Astrocyte (in vitro differentiated cells and primary cell): Measurements from ENCODE around the gene GLS. TPM values are rescaled to one million over a fixed set of nuclear protein-coding genes. Genes with fewer than 3 reads are reported as not detected.
A peak's percentile ranks its signal among the peaks of the same experiment; 100 is the strongest.

Source experiments
- DNase-seq: peaks from one replicate; pipeline ENCODE4 v3.0.0-alpha.2; 2010; ENCODE audit warnings: low read depth
- FAIRE-seq: peaks from 2 replicates; lab custom pipeline; 2011; peaks lifted over from hg19 to GRCh38; lab: Jason Lieb, UNC
- H2AFZ ChIP-seq: 2 replicates; pipeline ENCODE4 v1.6.0; 2012; ENCODE audit warnings: low read depth, low read length, inconsistent platforms
- H3K27ac ChIP-seq: 2 replicates; pipeline ENCODE4 v1.5.1; 2011; ENCODE audit warnings: low read depth, low read length, inconsistent platforms
- H3K27me3 ChIP-seq: 2 replicates; pipeline ENCODE4 v1.6.0; 2011; ENCODE audit warnings: low read length, inconsistent platforms; ENCODE audit not compliant: insufficient read depth
- H3K36me3 ChIP-seq: 2 replicates; pipeline ENCODE4 v1.5.1; 2011; ENCODE audit warnings: low read length, inconsistent platforms; ENCODE audit not compliant: insufficient read depth
- H3K4me1 ChIP-seq: 2 replicates; pipeline ENCODE4 v1.5.1; 2011; ENCODE audit warnings: low read length, inconsistent platforms; ENCODE audit not compliant: insufficient read depth
- H3K4me2 ChIP-seq: 2 replicates; pipeline ENCODE4 v1.6.0; 2012; ENCODE audit warnings: low read length, inconsistent platforms
- H3K4me3 ChIP-seq: 2 replicates; pipeline ENCODE4 v1.5.1; 2011; ENCODE audit warnings: low read depth, mild to moderate bottlenecking, low read length, inconsistent platforms; ENCODE audit not compliant: insufficient read depth
- H3K79me2 ChIP-seq: 2 replicates; pipeline ENCODE4 v1.6.0; 2012; ENCODE audit warnings: mild to moderate bottlenecking, low read length, inconsistent platforms; ENCODE audit not compliant: insufficient read depth
- H3K9ac ChIP-seq: 2 replicates; pipeline ENCODE4 v1.6.0; 2012; ENCODE audit warnings: mild to moderate bottlenecking, low read length, inconsistent platforms
- H3K9me3 ChIP-seq: 2 replicates; pipeline ENCODE4 v1.5.1; 2012; ENCODE audit warnings: low read depth, mild to moderate bottlenecking, low read length, inconsistent platforms; ENCODE audit not compliant: insufficient read depth
- H4K20me1 ChIP-seq: 2 replicates; pipeline ENCODE4 v1.6.0; 2012; ENCODE audit warnings: low read length, inconsistent platforms; ENCODE audit not compliant: insufficient read depth
- H3K27ac Mint-ChIP-seq: one replicate; pipeline ENCODE4 v1.8.0; 2021; ENCODE audit warnings: mild to moderate bottlenecking, mixed read lengths; ENCODE audit not compliant: unreplicated experiment
- H3K27me3 Mint-ChIP-seq: one replicate; pipeline ENCODE4 v1.8.0; 2021; ENCODE audit warnings: low read depth, mixed read lengths; ENCODE audit not compliant: unreplicated experiment
- H3K36me3 Mint-ChIP-seq: one replicate; pipeline ENCODE4 v1.8.0; 2021; ENCODE audit warnings: low read depth, mixed read lengths; ENCODE audit not compliant: unreplicated experiment
- H3K4me1 Mint-ChIP-seq: one replicate; pipeline ENCODE4 v1.8.0; 2021; ENCODE audit warnings: low read depth, mixed read lengths; ENCODE audit not compliant: unreplicated experiment
- H3K4me3 Mint-ChIP-seq: one replicate; pipeline ENCODE4 v1.8.0; 2021; ENCODE audit warnings: mild to moderate bottlenecking, moderate library complexity, mixed read lengths; ENCODE audit not compliant: unreplicated experiment
- H3K9me3 Mint-ChIP-seq: one replicate; pipeline ENCODE4 v1.8.0; 2021; ENCODE audit warnings: mild to moderate bottlenecking, mixed read lengths; ENCODE audit not compliant: unreplicated experiment
- CTCF ChIP-seq: IDR thresholded peaks from 2 replicates; pipeline ENCODE4 v1.5.1; 2011; ENCODE audit warnings: low read depth, mild to moderate bottlenecking, inconsistent platforms, low read length, moderate library complexity; ENCODE audit not compliant: insufficient read depth
- EZH2 ChIP-seq: IDR thresholded peaks from 2 replicates; pipeline ENCODE4 v1.6.1; 2012; ENCODE audit warnings: mild to moderate bottlenecking, low read length, inconsistent platforms; ENCODE audit not compliant: insufficient read depth
- total RNA-seq: library from RNA; stranded (reverse); gene quantifications from 2 replicates; pipeline ENCODE4 v1.2.1, GENCODE V29; 2021

GLS gene
- total RNA-seq, 1 donor from 2014 or later = 189 TPM

GRCh38 chr2:190862571-190862991 lies 18.0 kb upstream of the GLS start:
- no peaks in the 10 kb centered on the region for H3K36me3 Mint-ChIP-seq
- no peak overlapping the region for H3K27ac ChIP-seq
- H3K4me2 ChIP-seq = no peak overlapping the region
- no peaks in the 10 kb centered on the region for H3K27me3 ChIP-seq
- H3K79me2 ChIP-seq = no peaks in the 10 kb centered on the region
- no peaks in the 10 kb centered on the region for H3K36me3 ChIP-seq
- H3K9me3 Mint-ChIP-seq = peaks cover 3% of the 10 kb centered on the region
- H3K4me3 ChIP-seq = no peak overlapping the region
- peaks cover 27% of the 10 kb centered on the region for H3K4me1 ChIP-seq
- no peaks in the 10 kb centered on the region for H3K27me3 Mint-ChIP-seq
- H2AFZ ChIP-seq = no peak overlapping the region
- peak overlapping the region; percentile 43 for H3K4me3 Mint-ChIP-seq
- FAIRE-seq (no peak), DNase-seq (peak; percentile 57)
- TF ChIP-seq EZH2 (no peak), CTCF (no peak)
- H3K27ac Mint-ChIP-seq = peak overlapping the region; percentile 87
- H4K20me1 ChIP-seq = no peaks in the 10 kb centered on the region
- H3K4me1 Mint-ChIP-seq = peaks cover 72% of the 10 kb centered on the region
- no peak overlapping the region for H3K9ac ChIP-seq
- no peaks in the 10 kb centered on the region for H3K9me3 ChIP-seq

DNA sequence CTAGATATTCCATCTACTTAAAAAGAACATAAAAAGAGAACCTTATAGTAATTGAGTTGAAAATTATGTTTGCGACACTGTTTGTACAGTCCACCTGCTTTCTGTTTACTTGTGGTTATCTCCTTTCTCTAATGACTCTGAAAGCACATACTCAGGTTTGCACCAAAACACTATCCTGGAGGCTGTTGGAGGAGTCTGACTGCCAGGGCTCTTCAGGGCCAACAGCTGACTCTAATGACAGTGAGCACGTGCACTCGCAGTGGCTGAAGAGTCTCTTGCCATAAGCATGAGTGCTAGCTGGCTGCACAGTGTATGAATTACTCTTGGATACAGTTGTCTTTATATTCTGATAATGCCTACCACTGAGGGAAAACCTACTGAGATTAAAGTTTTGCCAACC lies 16.7 kb upstream of the GLS start:
- H3K9me3 Mint-ChIP-seq = peaks cover 6% of the 10 kb centered on the region
- Histone ChIP-seq H3K4me3 (no peak overlapping the region), H3K9me3 (no peaks in the 10 kb centered on the region), H3K79me2 (no peaks in the 10 kb centered on the region), H3K9ac (no peak overlapping the region), H3K36me3 (no peaks in the 10 kb centered on the region), H2AFZ (no peak overlapping the region), H4K20me1 (no peaks in the 10 kb centered on the region), H3K27me3 (no peaks in the 10 kb centered on the region), H3K4me1 (peaks cover 29% of the 10 kb centered on the region), H3K4me2 (no peak overlapping the region), H3K27ac (no peak overlapping the region)
- no peaks in the 10 kb centered on the region for H3K36me3 Mint-ChIP-seq
- H3K27me3 Mint-ChIP-seq = no peaks in the 10 kb centered on the region
- FAIRE-seq (peak; percentile 39), DNase-seq (no peak)
- no peak overlapping the region for H3K4me3 Mint-ChIP-seq
- H3K4me1 Mint-ChIP-seq = peaks cover 62% of the 10 kb centered on the region
- TF ChIP-seq EZH2 (no peak), CTCF (no peak)
- H3K27ac Mint-ChIP-seq = peak overlapping the region; percentile 38

- H3K4me1 ChIP-seq = peaks cover 26% of the 10 kb centered on the region
- DNase-seq = peak; percentile 54
- H3K4me3 ChIP-seq = no peak overlapping the region
Measured at GRCh38 chr2:190864375-190864774, 16.2 kb upstream of the GLS start.

More at GRCh38 chr2:190864375-190864774, 16.2 kb upstream of the GLS start:
- peak overlapping the region; percentile 38 for H3K27ac Mint-ChIP-seq
- no peaks in the 10 kb centered on the region for H3K9me3 ChIP-seq
- no peaks in the 10 kb centered on the region for H3K79me2 ChIP-seq
- no peak overlapping the region for H3K27ac ChIP-seq
- no peaks in the 10 kb centered on the region for H3K27me3 ChIP-seq
- no peak overlapping the region for H3K4me3 Mint-ChIP-seq
- no peaks in the 10 kb centered on the region for H3K36me3 Mint-ChIP-seq
- no peak overlapping the region for H3K4me2 ChIP-seq
- H2AFZ ChIP-seq = no peak overlapping the region
- H3K27me3 Mint-ChIP-seq = no peaks in the 10 kb centered on the region
- H3K36me3 ChIP-seq = no peaks in the 10 kb centered on the region
- H4K20me1 ChIP-seq = no peaks in the 10 kb centered on the region
- peaks cover 6% of the 10 kb centered on the region for H3K9me3 Mint-ChIP-seq
- peak; percentile 9 for FAIRE-seq
- H3K9ac ChIP-seq = no peak overlapping the region
- H3K4me1 Mint-ChIP-seq = peaks cover 59% of the 10 kb centered on the region
- TF ChIP-seq EZH2 = no peak
- TF ChIP-seq CTCF = no peak
